Keratinocyte (primary cell): Measurements from ENCODE around the gene TRABD2B. TPM values are rescaled to one million over a fixed set of nuclear protein-coding genes. Genes with fewer than 3 reads are reported as not detected.

Source experiments
- DNase-seq: peaks from one replicate; pipeline ENCODE4 v3.0.0-alpha.2; 2011; ENCODE audit warnings: low read depth, missing footprints, low spot score
- FAIRE-seq: peaks from 2 replicates; lab custom pipeline; 2011; peaks lifted over from hg19 to GRCh38; lab: Jason Lieb, UNC
- H2AFZ ChIP-seq: 2 replicates; pipeline ENCODE4 v1.6.0; 2012; ENCODE audit warnings: low read length, control low read depth, inconsistent platforms; ENCODE audit not compliant: control insufficient read depth
- H3K27ac ChIP-seq: 2 replicates; pipeline ENCODE4 v1.5.1; 2011; ENCODE audit warnings: low read length; ENCODE audit not compliant: control insufficient read depth, insufficient read depth
- H3K27me3 ChIP-seq: 3 replicates; pipeline ENCODE4 v1.6.0; 2011; ENCODE audit warnings: low read length; ENCODE audit not compliant: control insufficient read depth, insufficient read depth; ENCODE audit errors: extremely low read depth
- H3K36me3 ChIP-seq, 2 experiments: 2 replicates in 1 of 2; 3 replicates in 1 of 2; pipeline ENCODE4 v1.5.1; 2011; ENCODE audit warnings: low read length in 2 of 2, mild to moderate bottlenecking in 1 of 2; ENCODE audit not compliant: control insufficient read depth in 2 of 2, insufficient read depth in 2 of 2; ENCODE audit errors: extremely low read depth in 1 of 2
- H3K4me1 ChIP-seq: 3 replicates; pipeline ENCODE4 v1.5.1; 2011; ENCODE audit warnings: low read length; ENCODE audit not compliant: control insufficient read depth, insufficient read depth; ENCODE audit errors: extremely low read depth
- H3K4me2 ChIP-seq: 3 replicates; pipeline ENCODE4 v1.6.0; 2011; ENCODE audit warnings: low read depth, low read length; ENCODE audit not compliant: control insufficient read depth, insufficient read depth; ENCODE audit errors: extremely low read depth
- H3K4me3 ChIP-seq, 3 experiments: fragments of 200-600 bp in 1 of 3; sonication (generic) in 1 of 3; 2 replicates in 2 of 3; 3 replicates in 1 of 3; pipeline ENCODE4 v1.5.1; 2011 to 2016; ENCODE audit warnings: low read length in 3 of 3, mild to moderate bottlenecking in 3 of 3, control low read depth in 2 of 3, inconsistent platforms in 1 of 3, low read depth in 1 of 3, mixed read lengths in 1 of 3, mixed run types in 1 of 3, moderate library complexity in 1 of 3; ENCODE audit not compliant: control insufficient read depth in 2 of 3, insufficient read depth in 2 of 3; ENCODE audit errors: extremely low read depth in 1 of 3
- H3K79me2 ChIP-seq: 2 replicates; pipeline ENCODE4 v1.6.0; 2012; ENCODE audit warnings: low read length; ENCODE audit not compliant: control insufficient read depth, insufficient read depth
- H3K9ac ChIP-seq: 3 replicates; pipeline ENCODE4 v1.6.0; 2011; ENCODE audit warnings: low read length; ENCODE audit not compliant: control insufficient read depth, insufficient read depth; ENCODE audit errors: extremely low read depth
- H3K9me1 ChIP-seq: 3 replicates; pipeline ENCODE4 v1.6.0; 2011; ENCODE audit warnings: low read length; ENCODE audit not compliant: control insufficient read depth, insufficient read depth; ENCODE audit errors: extremely low read depth
- H3K9me3 ChIP-seq: 2 replicates; pipeline ENCODE4 v1.5.1; 2012; ENCODE audit warnings: low read depth, low read length; ENCODE audit not compliant: control insufficient read depth
- H4K20me1 ChIP-seq: 3 replicates; pipeline ENCODE4 v1.6.0; 2011; ENCODE audit warnings: low read length; ENCODE audit not compliant: control insufficient read depth, insufficient read depth; ENCODE audit errors: extremely low read depth
- EZH2 ChIP-seq: IDR thresholded peaks from one replicate; pipeline ENCODE4 v1.6.1; 2012; ENCODE audit warnings: inconsistent platforms, mild to moderate bottlenecking, low read length, moderate library complexity
- dilution Hi-C: fragments of 300-500 bp; cut with MboI; formaldehyde crosslinking; loops from one replicate; pipeline ENCODE4 v1.7.0; 2020; ENCODE audit warnings: low sequenced_read_pairs; ENCODE audit not compliant: extremely low pct_ligation_motif_present
- polyA plus RNA-seq, 5 experiments: library from polyadenylated mRNA; depleted of rRNA in 3 of 5; stranded (reverse) in 3 of 5; stranded (forward) in 1 of 5; unstranded in 1 of 5; fragments of >200 nt; gene quantifications; 1 replicate in 1 of 5; 2 replicates in 3 of 5; 3 replicates in 1 of 5; pipeline versions ENCODE4 v1.2.1 to v1.2.3, GENCODE V29; 2011 to 2012; ENCODE audit warnings: missing spikeins in 2 of 5, low read depth in 1 of 5, low replicate concordance in 1 of 5
- TF ChIP-seq, protein P1 (sequence below), 3 experiments: IDR thresholded peaks in 1 of 3; conservative IDR thresholded peaks in 1 of 3; optimal IDR thresholded peaks in 1 of 3; 2 replicates in 2 of 3; 3 replicates in 1 of 3; pipeline versions ENCODE3 to v1.5.1; 2011; ENCODE audit warnings: low read length in 3 of 3, mild to moderate bottlenecking in 3 of 3, moderate library complexity in 2 of 3, control low read depth in 1 of 3, inconsistent platforms in 1 of 3; ENCODE audit not compliant: insufficient read depth in 2 of 3; ENCODE audit errors: extremely low read depth in 1 of 3

The TRABD2B gene
- polyA plus RNA-seq, 1 donor (not counting 4 experiments of a cell fraction or from before 2014, with no cell fraction given): 0.13 TPM

DNA sequence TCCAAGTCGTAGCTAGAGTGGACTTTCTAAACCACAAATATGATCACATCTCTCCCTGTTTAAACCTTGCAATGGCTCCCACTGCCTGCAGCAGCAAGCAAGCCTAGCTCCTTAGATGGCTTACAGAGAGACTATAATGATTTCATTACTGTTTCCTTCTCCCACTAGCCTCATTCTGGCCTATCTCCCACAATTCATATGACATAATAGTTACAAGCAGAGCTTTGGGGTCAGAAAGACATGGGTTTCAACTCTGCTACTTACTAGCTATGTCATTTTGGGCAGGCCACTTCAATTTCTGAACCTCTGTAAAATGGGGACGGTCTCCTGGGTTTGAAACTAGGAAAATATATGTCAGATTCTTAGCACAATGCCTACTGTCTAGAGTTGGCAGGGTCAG lies 143.3 kb downstream of the TRABD2B start:
- no peaks in the 10 kb centered on the region for H3K9me1 ChIP-seq
- no peaks in the 10 kb centered on the region for H3K36me3 ChIP-seq
- H3K4me1 ChIP-seq: peaks cover 3% of the 10 kb centered on the region
- no peak for DNase-seq
- H3K9me3 ChIP-seq: no peaks in the 10 kb centered on the region
- TF ChIP-seq, protein P1, sequence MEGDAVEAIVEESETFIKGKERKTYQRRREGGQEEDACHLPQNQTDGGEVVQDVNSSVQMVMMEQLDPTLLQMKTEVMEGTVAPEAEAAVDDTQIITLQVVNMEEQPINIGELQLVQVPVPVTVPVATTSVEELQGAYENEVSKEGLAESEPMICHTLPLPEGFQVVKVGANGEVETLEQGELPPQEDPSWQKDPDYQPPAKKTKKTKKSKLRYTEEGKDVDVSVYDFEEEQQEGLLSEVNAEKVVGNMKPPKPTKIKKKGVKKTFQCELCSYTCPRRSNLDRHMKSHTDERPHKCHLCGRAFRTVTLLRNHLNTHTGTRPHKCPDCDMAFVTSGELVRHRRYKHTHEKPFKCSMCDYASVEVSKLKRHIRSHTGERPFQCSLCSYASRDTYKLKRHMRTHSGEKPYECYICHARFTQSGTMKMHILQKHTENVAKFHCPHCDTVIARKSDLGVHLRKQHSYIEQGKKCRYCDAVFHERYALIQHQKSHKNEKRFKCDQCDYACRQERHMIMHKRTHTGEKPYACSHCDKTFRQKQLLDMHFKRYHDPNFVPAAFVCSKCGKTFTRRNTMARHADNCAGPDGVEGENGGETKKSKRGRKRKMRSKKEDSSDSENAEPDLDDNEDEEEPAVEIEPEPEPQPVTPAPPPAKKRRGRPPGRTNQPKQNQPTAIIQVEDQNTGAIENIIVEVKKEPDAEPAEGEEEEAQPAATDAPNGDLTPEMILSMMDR (optimal IDR thresholded peaks at IDR 0.05 in 1 of 3, IDR thresholded peaks at IDR 0.05 in 1 of 3, conservative IDR thresholded peaks at IDR 0.05 in 1 of 3; ENCODE audit: extremely low read depth in 1 of 3, insufficient read depth in 2 of 3, low read length in 3 of 3): no peak
- TF ChIP-seq EZH2: no peak
- H3K27me3 ChIP-seq: no peaks in the 10 kb centered on the region
- H4K20me1 ChIP-seq: no peaks in the 10 kb centered on the region
- H2AFZ ChIP-seq: no peak overlapping the region
- no peaks in the 10 kb centered on the region for H3K79me2 ChIP-seq
- H3K4me3 ChIP-seq: no peak overlapping the region
- dilution Hi-C loops: no loop called here
- no peak overlapping the region for H3K9ac ChIP-seq
- no peak for FAIRE-seq
- H3K4me2 ChIP-seq: no peak overlapping the region
- no peak overlapping the region for H3K27ac ChIP-seq

DNA sequence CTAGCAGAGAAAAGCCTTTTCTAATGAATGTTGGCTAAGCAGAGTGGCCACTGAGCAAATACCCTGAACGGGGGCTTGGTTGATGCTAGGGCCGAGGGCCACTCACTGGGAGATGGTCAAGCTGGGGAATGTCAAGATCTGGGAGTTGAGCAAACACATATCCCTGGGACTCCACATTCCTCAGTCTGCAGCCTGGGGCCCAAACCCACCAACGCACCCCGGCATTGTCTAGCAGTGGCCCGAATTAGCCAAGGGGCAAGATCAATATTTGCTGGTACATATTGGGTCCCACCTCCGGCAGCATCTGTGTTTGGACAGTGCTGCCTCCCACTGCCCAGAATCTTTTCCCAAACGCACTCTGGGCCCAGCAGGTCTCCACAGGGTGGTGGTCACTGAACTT lies 144.1 kb downstream of the TRABD2B start:
- no peak overlapping the region for H3K4me3 ChIP-seq
- H3K9me1 ChIP-seq: no peaks in the 10 kb centered on the region
- dilution Hi-C loops: no loop called here
- H4K20me1 ChIP-seq: no peaks in the 10 kb centered on the region
- no peak overlapping the region for H3K27ac ChIP-seq
- no peaks in the 10 kb centered on the region for H3K4me1 ChIP-seq
- TF ChIP-seq, protein P1 (optimal IDR thresholded peaks at IDR 0.05 in 1 of 3, IDR thresholded peaks at IDR 0.05 in 1 of 3, conservative IDR thresholded peaks at IDR 0.05 in 1 of 3; ENCODE audit: extremely low read depth in 1 of 3, insufficient read depth in 2 of 3, low read length in 3 of 3): no peak
- no peak for TF ChIP-seq EZH2
- DNase-seq (no peak), FAIRE-seq (no peak)
- no peak overlapping the region for H2AFZ ChIP-seq
- H3K27me3 ChIP-seq: no peaks in the 10 kb centered on the region
- H3K79me2 ChIP-seq: no peaks in the 10 kb centered on the region
- H3K36me3 ChIP-seq: no peaks in the 10 kb centered on the region
- H3K4me2 ChIP-seq: no peak overlapping the region
- no peaks in the 10 kb centered on the region for H3K9me3 ChIP-seq
- no peak overlapping the region for H3K9ac ChIP-seq
